ENCODE results near the gene TECPR2.
"Not testable (repeated sequence)": the region's sequence is repeated elsewhere in the genome, so short reads cannot be mapped to it uniquely, and the experiment has no call there.

TECPR2 gene

GRCh38 chr14:102516531-102517391 lies 154.0 kb downstream of the TECPR2 start:
- peak in 7 of 10 donors; percentile 40 to 95 (median 66) for DNase-seq
- intact Hi-C loops (cut with DNase I), result loop anchor here (1.0 to 10.0 kb wide), 3 partner anchors 78 to 282 kb away; partner anchors contain the start of gene ZNF839

- intact Hi-C loops (cut with DNase I), result loop anchor here (5.0 to 10.0 kb wide), 2 partner anchors 200 to 283 kb away; partner anchors contain the start of gene ZNF839
- no peak for DNase-seq
Observed at GRCh38 chr14:102517392-102518062, 154.8 kb downstream of the TECPR2 start.

GRCh38 chr14:102518063-102518648 lies 155.4 kb downstream of the TECPR2 start:
- intact Hi-C loops (cut with DNase I), result loop anchor here (5.0 to 10.0 kb wide), 2 partner anchors 201 to 283 kb away; partner anchors contain the start of gene ZNF839

GRCh38 chr14:102519709-102520108 lies 157.0 kb downstream of the TECPR2 start:
- not testable (repeated sequence) for DNase-seq
- intact Hi-C loops (cut with DNase I), result loop anchor here (5.0 to 10.0 kb wide), 2 partner anchors 202 to 285 kb away; partner anchors contain the start of gene ZNF839

More at GRCh38 chr14:102518063-102518648, 155.4 kb downstream of the TECPR2 start:
- no peak for DNase-seq

- intact Hi-C loops (cut with DNase I), result no loop called here
Observed at GRCh38 chr14:102523200-102523568, 160.4 kb downstream of the TECPR2 start.

GRCh38 chr14:102523569-102524450 lies 161.1 kb downstream of the TECPR2 start:
- DNase-seq, result no peak
- intact Hi-C loops (cut with DNase I), result loop anchor here (1.0 kb wide), 1 partner anchor 68 kb away; the partner anchor contains the start of gene RCOR1

More at GRCh38 chr14:102523200-102523568, 160.4 kb downstream of the TECPR2 start:
- DNase-seq, result no peak

- intact Hi-C loops (cut with DNase I), result loop anchor here (1.0 kb wide), 1 partner anchor 68 kb away; the partner anchor contains the start of gene RCOR1
- DNase-seq, result peak; percentile 95 to 99 (median 98)
Observed at GRCh38 chr14:102524451-102525218, 161.9 kb downstream of the TECPR2 start.

- intact Hi-C loops (cut with DNase I), result no loop called here
- no peak for DNase-seq
Observed at GRCh38 chr14:102525219-102525928, 162.6 kb downstream of the TECPR2 start.

- no peak for DNase-seq
- intact Hi-C loops (cut with DNase I), result no loop called here
Observed at GRCh38 chr14:102525929-102526497, 163.3 kb downstream of the TECPR2 start.

GRCh38 chr14:102528431-102529170 lies 165.9 kb downstream of the TECPR2 start:
- intact Hi-C loops (cut with DNase I), result no loop called here
- DNase-seq, result no peak

- DNase-seq, result no peak
- intact Hi-C loops (cut with DNase I), result no loop called here
Observed at GRCh38 chr14:102530828-102531478, 168.2 kb downstream of the TECPR2 start.

- no peak for DNase-seq
- intact Hi-C loops (cut with DNase I), result no loop called here
Observed at GRCh38 chr14:102532204-102532658, 169.5 kb downstream of the TECPR2 start.

GRCh38 chr14:102537981-102538601 lies 175.3 kb downstream of the TECPR2 start:
- no peak for DNase-seq

GRCh38 chr14:102538602-102539543 lies 176.1 kb downstream of the TECPR2 start:
- intact Hi-C loops (cut with DNase I), result no loop called here
- no peak for DNase-seq

More at GRCh38 chr14:102537981-102538601, 175.3 kb downstream of the TECPR2 start:
- intact Hi-C loops (cut with DNase I), result no loop called here

Measured in posterior cingulate gyrus (tissue), 11 donors.